ENCODE data around the gene NPIPA5.
"Not testable (repeated sequence)": the region's sequence is repeated elsewhere in the genome, so short reads cannot be mapped to it uniquely, and the experiment has no call there.

Gene NPIPA5

GRCh38 chr16:15398618-15399316 lies 20.7 kb upstream of the NPIPA5 start:
- H3K4me3 ChIP-seq: no peak overlapping the region
- no peak overlapping the region for H3K27ac ChIP-seq
- DNase-seq (ENCODE audit: low spot score): no peak
- no peak for TF ChIP-seq CTCF (IDR thresholded peaks at IDR 0.05)

- Histone ChIP-seq H3K4me3 (no peak overlapping the region), H3K27ac (no peak overlapping the region)
- no peak for TF ChIP-seq CTCF (IDR thresholded peaks at IDR 0.05)
- no peak for DNase-seq (ENCODE audit: low spot score)
These were observed 19.0 kb upstream of the NPIPA5 start for GRCh38 chr16:15396948-15397594.

- peak overlapping the region in 1 of 2 donors; percentile 59 for H3K27ac ChIP-seq
- DNase-seq (ENCODE audit: low spot score): not testable (repeated sequence)
These were observed 18.4 kb upstream of the NPIPA5 start for GRCh38 chr16:15396509-15396829.

GRCh38 chr16:15395631-15396508 lies 17.8 kb upstream of the NPIPA5 start, which contains the start of gene MPV17L:
TSS of gene MPV17L (plus strand) at chr16:15395754. CDS start at chr16:15395898, 144 bp downstream.
- Histone ChIP-seq H3K4me3 (peak within 1 kb of the TSS; percentile 92), H3K27ac (peak within 1 kb of the TSS; percentile 52 to 59)
- DNase-seq (ENCODE audit: low spot score): peak; percentile 77

More at GRCh38 chr16:15396509-15396829, 18.4 kb upstream of the NPIPA5 start:
- peak overlapping the region; percentile 92 for H3K4me3 ChIP-seq

GRCh38 chr16:15393025-15393424 lies 14.9 kb upstream of the NPIPA5 start:
- not testable (repeated sequence) for DNase-seq (ENCODE audit: low spot score); H3K4me3 ChIP-seq; H3K27ac ChIP-seq

- DNase-seq (ENCODE audit: low spot score); H3K4me3 ChIP-seq; H3K27ac ChIP-seq: not testable (repeated sequence)
These were observed 11.8 kb upstream of the NPIPA5 start for GRCh38 chr16:15389916-15390315.

GRCh38 chr16:15388060-15388459 lies 10.0 kb upstream of the NPIPA5 start:
- not testable (repeated sequence) for H3K4me3 ChIP-seq; H3K27ac ChIP-seq; DNase-seq (ENCODE audit: low spot score)

- DNase-seq (ENCODE audit: low spot score); H3K4me3 ChIP-seq; H3K27ac ChIP-seq: not testable (repeated sequence)
These were observed 4.7 kb upstream of the NPIPA5 start for GRCh38 chr16:15382810-15383209.

GRCh38 chr16:15357495-15357894 lies 20.6 kb downstream of the NPIPA5 start:
- H3K27ac ChIP-seq; H3K4me3 ChIP-seq; DNase-seq (ENCODE audit: low spot score): not testable (repeated sequence)

GRCh38 chr16:15354846-15355245 lies 23.2 kb downstream of the NPIPA5 start:
- DNase-seq (ENCODE audit: low spot score); H3K4me3 ChIP-seq; H3K27ac ChIP-seq: not testable (repeated sequence)

- not testable (repeated sequence) for H3K27ac ChIP-seq; DNase-seq (ENCODE audit: low spot score); H3K4me3 ChIP-seq
These were observed 25.2 kb downstream of the NPIPA5 start for GRCh38 chr16:15352852-15353251.

GRCh38 chr16:15351745-15352144 lies 26.3 kb downstream of the NPIPA5 start:
- DNase-seq (ENCODE audit: low spot score); H3K4me3 ChIP-seq; H3K27ac ChIP-seq: not testable (repeated sequence)

- not testable (repeated sequence) for H3K27ac ChIP-seq, H3K4me3 ChIP-seq
These were observed 26.8 kb downstream of the NPIPA5 start for GRCh38 chr16:15351251-15351650.

GRCh38 chr16:15348721-15349120 lies 29.4 kb downstream of the NPIPA5 start:
- DNase-seq (ENCODE audit: low spot score); H3K27ac ChIP-seq; H3K4me3 ChIP-seq: not testable (repeated sequence)

More at GRCh38 chr16:15351251-15351650, 26.8 kb downstream of the NPIPA5 start:
- not testable (repeated sequence) for DNase-seq (ENCODE audit: low spot score)

- not testable (repeated sequence) for H3K27ac ChIP-seq; H3K4me3 ChIP-seq; DNase-seq (ENCODE audit: low spot score)
These were observed 35.8 kb downstream of the NPIPA5 start for GRCh38 chr16:15342337-15342736.

- H3K27ac ChIP-seq; DNase-seq (ENCODE audit: low spot score); H3K4me3 ChIP-seq: not testable (repeated sequence)
These were observed 39.1 kb downstream of the NPIPA5 start for GRCh38 chr16:15338986-15339385.

Measured in coronary artery (tissue), 2 donors.